ENCODE data around the gene LST1.

LST1 gene

GRCh38 chr6:31574106-31575061, 11.7 kb upstream of the LST1 start:
- DNase-seq (ENCODE audit: extremely low spot score) = no peak
- POLR2A ChIA-PET = interaction anchor here (0.7 to 7.1 kb wide), 19 partner anchors 10 to 371 kb away, joined by 3 to 94 read pairs (median 5); partner anchors contain the start of genes ATP6V1G2, BAG6, DDX39B and LST1
- CTCF ChIA-PET = interaction anchor here (0.9 to 54.8 kb wide), 6 partner anchors 10 to 232 kb away, joined by 3 to 2725 read pairs (median 5); partner anchors contain the start of genes ATP6V1G2, DDX39B, LSM2 and LST1
- peak; percentile 38 for TF ChIP-seq CTCF (IDR thresholded peaks at IDR 0.05; ENCODE audit: control extremely low read depth, extremely low read depth, low read depth, missing control alignments)

- no peak for TF ChIP-seq CTCF (IDR thresholded peaks at IDR 0.05; ENCODE audit: control extremely low read depth, extremely low read depth, low read depth, missing control alignments)
- peak; percentile 81 for DNase-seq (ENCODE audit: extremely low spot score)
- POLR2A ChIA-PET = interaction anchor here (0.5 to 7.1 kb wide), 24 partner anchors 9 to 670 kb away, joined by 3 to 94 read pairs (median 4); partner anchors contain the start of genes ATP6V1G2, BAG6, DDX39B and LST1
- CTCF ChIA-PET = interaction anchor here (0.9 to 54.8 kb wide), 5 partner anchors 11 to 231 kb away, joined by 3 to 2725 read pairs (median 7); partner anchors contain the start of genes ATP6V1G2, DDX39B, LSM2 and LST1
These were observed 10.7 kb upstream of the LST1 start, which contains the start of gene TNF for GRCh38 chr6:31575335-31575901. TNF (plus strand) TSS chr6:31575565; CDS start chr6:31575742, 177 bp downstream.

DNA sequence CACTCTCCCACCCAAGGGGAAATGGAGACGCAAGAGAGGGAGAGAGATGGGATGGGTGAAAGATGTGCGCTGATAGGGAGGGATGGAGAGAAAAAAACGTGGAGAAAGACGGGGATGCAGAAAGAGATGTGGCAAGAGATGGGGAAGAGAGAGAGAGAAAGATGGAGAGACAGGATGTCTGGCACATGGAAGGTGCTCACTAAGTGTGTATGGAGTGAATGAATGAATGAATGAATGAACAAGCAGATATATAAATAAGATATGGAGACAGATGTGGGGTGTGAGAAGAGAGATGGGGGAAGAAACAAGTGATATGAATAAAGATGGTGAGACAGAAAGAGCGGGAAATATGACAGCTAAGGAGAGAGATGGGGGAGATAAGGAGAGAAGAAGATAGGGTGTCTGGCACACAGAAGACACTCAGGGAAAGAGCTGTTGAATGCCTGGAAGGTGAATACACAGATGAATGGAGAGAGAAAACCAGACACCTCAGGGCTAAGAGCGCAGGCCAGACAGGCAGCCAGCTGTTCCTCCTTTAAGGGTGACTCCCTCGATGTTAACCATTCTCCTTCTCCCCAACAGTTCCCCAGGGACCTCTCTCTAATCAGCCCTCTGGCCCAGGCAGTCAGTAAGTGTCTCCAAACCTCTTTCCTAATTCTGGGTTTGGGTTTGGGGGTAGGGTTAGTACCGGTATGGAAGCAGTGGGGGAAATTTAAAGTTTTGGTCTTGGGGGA, 10.0 kb upstream of the LST1 start:
- DNase-seq (ENCODE audit: extremely low spot score) = no peak
- POLR2A ChIA-PET = interaction anchor here (0.5 to 7.1 kb wide), 23 partner anchors 8 to 390 kb away, joined by 3 to 94 read pairs (median 5); partner anchors contain the start of genes AIF1, ATP6V1G2, DDX39B and LST1
- CTCF ChIA-PET = interaction anchor here (0.9 to 54.8 kb wide), 5 partner anchors 11 to 230 kb away, joined by 3 to 2725 read pairs (median 7); partner anchors contain the start of genes ATP6V1G2, DDX39B, LSM2 and LST1
- TF ChIP-seq CTCF (IDR thresholded peaks at IDR 0.05; ENCODE audit: control extremely low read depth, extremely low read depth, low read depth, missing control alignments) = no peak

GRCh38 chr6:31576897-31577578, 9.0 kb upstream of the LST1 start:
- ChIA-PET CTCF (interaction anchor here (39.5 to 54.8 kb wide), 2 partner anchors 12 to 15 kb away, joined by 2725 read pairs; partner anchors contain the start of genes ATP6V1G2, DDX39B, LST1 and LTA), POLR2A (interaction anchor here (0.5 to 7.1 kb wide), 12 partner anchors 9 to 286 kb away, joined by 3 to 94 read pairs (median 7); partner anchors contain the start of genes AIF1, ATP6V1G2, DDX39B and LST1)
- no peak for DNase-seq (ENCODE audit: extremely low spot score)
- no peak for TF ChIP-seq CTCF (IDR thresholded peaks at IDR 0.05; ENCODE audit: control extremely low read depth, extremely low read depth, low read depth, missing control alignments)

DNA sequence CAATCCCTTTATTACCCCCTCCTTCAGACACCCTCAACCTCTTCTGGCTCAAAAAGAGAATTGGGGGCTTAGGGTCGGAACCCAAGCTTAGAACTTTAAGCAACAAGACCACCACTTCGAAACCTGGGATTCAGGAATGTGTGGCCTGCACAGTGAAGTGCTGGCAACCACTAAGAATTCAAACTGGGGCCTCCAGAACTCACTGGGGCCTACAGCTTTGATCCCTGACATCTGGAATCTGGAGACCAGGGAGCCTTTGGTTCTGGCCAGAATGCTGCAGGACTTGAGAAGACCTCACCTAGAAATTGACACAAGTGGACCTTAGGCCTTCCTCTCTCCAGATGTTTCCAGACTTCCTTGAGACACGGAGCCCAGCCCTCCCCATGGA, 8.5 kb upstream of the LST1 start:
- ChIA-PET POLR2A (interaction anchor here (0.5 to 7.1 kb wide), 10 partner anchors 9 to 285 kb away, joined by 3 to 94 read pairs (median 10); partner anchors contain the start of genes ATP6V1G2, LST1, NCR3 and NEU1), CTCF (interaction anchor here (0.9 to 54.8 kb wide), 3 partner anchors 13 to 84 kb away, joined by 3 to 2725 read pairs (median 2725); partner anchors contain the start of genes ATP6V1G2, DDX39B, LST1 and LTA)
- no peak for TF ChIP-seq CTCF (IDR thresholded peaks at IDR 0.05; ENCODE audit: control extremely low read depth, extremely low read depth, low read depth, missing control alignments)
- no peak for DNase-seq (ENCODE audit: extremely low spot score)

All from GM10248 (cell line).